HUES64 (cell line): Measurements from ENCODE around the gene VSIG8.

Source experiments
- H3K27ac ChIP-seq: 2 replicates; pipeline ENCODE4 v1.7.0; 2013; ENCODE audit warnings: low read depth, low read length, inconsistent platforms
- H3K27me3 ChIP-seq: 2 replicates; pipeline ENCODE4 v1.6.1; 2013; ENCODE audit warnings: mild to moderate bottlenecking, low read length; ENCODE audit not compliant: insufficient read depth
- H3K36me3 ChIP-seq: 2 replicates; pipeline ENCODE4 v1.6.1; 2013; ENCODE audit warnings: mild to moderate bottlenecking, low read length; ENCODE audit not compliant: insufficient read depth
- H3K4me1 ChIP-seq: 2 replicates; pipeline ENCODE4 v1.6.1; 2013; ENCODE audit warnings: mild to moderate bottlenecking, low read length, moderate library complexity; ENCODE audit not compliant: insufficient read depth
- H3K4me3 ChIP-seq: 2 replicates; pipeline ENCODE4 v1.5.1; 2013; ENCODE audit warnings: mild to moderate bottlenecking, low read length, moderate library complexity
- H3K9ac ChIP-seq: 2 replicates; pipeline ENCODE4 v1.6.1; 2013; ENCODE audit warnings: mild to moderate bottlenecking, low read depth, low read length
- H3K9me3 ChIP-seq: 2 replicates; pipeline ENCODE4 v1.6.1; 2013; ENCODE audit warnings: low read depth, low read length; ENCODE audit not compliant: insufficient read depth
- WGBS: fragments of 150-250, 120-280 bp; methylation state at CpG from one replicate; pipeline ENCODE4 v1.1.7; 2013; ENCODE audit warnings: missing lambda C conversion rate; 5-methylcytosine and 5-hydroxymethylcytosine counted together

Gene VSIG8

DNA sequence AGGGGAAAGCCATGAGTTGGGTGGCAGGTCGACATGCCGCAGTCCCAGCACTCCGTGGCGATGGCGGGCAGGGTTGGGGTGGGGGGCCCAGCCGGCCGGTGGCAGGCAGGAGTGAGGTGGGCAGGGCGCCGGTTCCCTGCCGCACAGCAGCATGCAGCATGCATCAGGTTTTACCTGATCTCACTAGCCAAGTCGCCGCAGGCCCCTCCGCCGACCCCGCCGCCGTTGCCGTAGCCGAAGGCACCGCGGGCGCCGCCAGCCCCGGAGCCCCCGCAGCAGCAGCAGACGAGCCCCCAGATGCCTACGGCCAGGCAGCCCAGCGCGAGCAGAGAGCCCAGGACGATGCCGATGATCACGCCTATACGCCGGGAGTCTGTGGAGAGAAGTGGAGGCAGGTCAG is 6.7 kb downstream of the VSIG8 start:
- Histone ChIP-seq H3K9ac (no peak overlapping the region), H3K27me3 (peaks cover 48% of the 10 kb centered on the region), H3K4me1 (peaks cover 5% of the 10 kb centered on the region; the same call in 1 of the 2 replicates), H3K27ac (no peak overlapping the region), H3K9me3 (no peaks in the 10 kb centered on the region), H3K4me3 (no peak overlapping the region), H3K36me3 (no peaks in the 10 kb centered on the region)
- 93% methylated on average over 34 of the region's 34 CpGs for WGBS

DNA sequence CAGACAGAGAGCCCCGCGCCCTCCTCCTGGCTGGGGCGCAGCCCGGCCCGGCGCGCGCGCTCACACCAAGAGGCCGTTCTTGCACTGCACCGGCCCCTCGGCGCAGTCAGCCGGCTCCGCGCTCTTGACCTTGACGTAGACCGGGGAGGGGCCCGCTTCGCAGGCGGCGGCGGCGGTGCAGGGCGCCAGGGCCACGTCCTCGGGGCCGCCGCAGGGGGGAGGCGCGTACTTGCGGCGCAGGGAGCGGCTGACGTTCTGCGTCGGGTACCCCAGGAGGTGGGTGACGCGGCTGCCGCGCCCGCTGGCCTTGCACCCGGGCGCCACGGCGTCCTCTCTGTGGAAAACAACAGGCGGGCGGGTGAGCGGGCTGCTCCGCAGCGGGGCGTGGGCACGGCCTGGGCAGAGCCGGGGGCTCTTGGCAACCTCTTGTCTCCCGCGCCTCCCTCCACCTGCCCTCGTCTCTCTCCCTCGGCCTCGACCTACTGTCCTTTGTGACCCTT is 7.7 kb downstream of the VSIG8 start:
- peaks cover 48% of the 10 kb centered on the region for H3K27me3 ChIP-seq
- no peak overlapping the region for H3K27ac ChIP-seq

DNA sequence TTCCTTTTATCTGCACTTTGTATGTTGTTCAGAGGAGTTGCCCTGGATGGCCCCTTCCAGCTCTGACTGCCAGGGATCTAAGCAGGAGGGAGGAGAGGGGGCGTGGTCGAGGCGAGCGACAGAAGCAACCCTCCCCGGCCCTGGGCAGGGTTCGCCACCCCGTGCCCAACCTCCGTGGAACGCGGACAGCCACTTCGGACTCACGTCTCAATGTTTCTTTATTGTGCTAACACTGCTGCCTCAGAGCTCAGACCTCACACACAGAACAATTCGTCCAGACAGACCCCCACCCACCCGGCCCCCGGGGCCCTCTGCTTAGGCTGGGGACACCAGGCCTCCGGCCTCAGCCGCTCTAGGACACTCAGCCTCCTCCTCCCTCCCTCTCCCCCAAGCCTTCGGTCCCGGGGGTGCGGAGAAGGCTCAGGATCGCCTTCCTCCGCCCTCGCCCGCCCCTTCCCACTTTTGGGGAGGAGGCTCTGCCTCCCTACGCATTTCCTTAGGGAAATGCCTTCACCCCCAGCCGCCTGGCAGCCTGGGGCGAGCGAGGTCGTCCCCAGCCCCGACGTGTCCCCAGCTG is 8.3 kb downstream of the VSIG8 start:
- no peaks in the 10 kb centered on the region for H3K36me3 ChIP-seq
- no peaks in the 10 kb centered on the region for H3K9me3 ChIP-seq
- H3K9ac ChIP-seq, result peak overlapping the region; percentile 39; the same call in 1 of the 2 replicates
- WGBS, result under 1% methylated on average over 31 of the region's 31 CpGs
- H3K4me3 ChIP-seq, result peak overlapping the region; percentile 66
- H3K4me1 ChIP-seq, result peaks cover 5% of the 10 kb centered on the region; the same call in 1 of the 2 replicates
- peaks cover 48% of the 10 kb centered on the region for H3K27me3 ChIP-seq
- H3K27ac ChIP-seq, result no peak overlapping the region

More for the DNA sequence above, 7.7 kb downstream of the VSIG8 start:
- H3K36me3 ChIP-seq, result no peaks in the 10 kb centered on the region
- WGBS, result 1% methylated on average over 59 of the region's 59 CpGs
- peak overlapping the region; percentile 39; the same call in 1 of the 2 replicates for H3K9ac ChIP-seq
- H3K4me1 ChIP-seq, result peaks cover 5% of the 10 kb centered on the region; the same call in 1 of the 2 replicates
- H3K4me3 ChIP-seq, result peak overlapping the region; percentile 66
- H3K9me3 ChIP-seq, result no peaks in the 10 kb centered on the region

DNA sequence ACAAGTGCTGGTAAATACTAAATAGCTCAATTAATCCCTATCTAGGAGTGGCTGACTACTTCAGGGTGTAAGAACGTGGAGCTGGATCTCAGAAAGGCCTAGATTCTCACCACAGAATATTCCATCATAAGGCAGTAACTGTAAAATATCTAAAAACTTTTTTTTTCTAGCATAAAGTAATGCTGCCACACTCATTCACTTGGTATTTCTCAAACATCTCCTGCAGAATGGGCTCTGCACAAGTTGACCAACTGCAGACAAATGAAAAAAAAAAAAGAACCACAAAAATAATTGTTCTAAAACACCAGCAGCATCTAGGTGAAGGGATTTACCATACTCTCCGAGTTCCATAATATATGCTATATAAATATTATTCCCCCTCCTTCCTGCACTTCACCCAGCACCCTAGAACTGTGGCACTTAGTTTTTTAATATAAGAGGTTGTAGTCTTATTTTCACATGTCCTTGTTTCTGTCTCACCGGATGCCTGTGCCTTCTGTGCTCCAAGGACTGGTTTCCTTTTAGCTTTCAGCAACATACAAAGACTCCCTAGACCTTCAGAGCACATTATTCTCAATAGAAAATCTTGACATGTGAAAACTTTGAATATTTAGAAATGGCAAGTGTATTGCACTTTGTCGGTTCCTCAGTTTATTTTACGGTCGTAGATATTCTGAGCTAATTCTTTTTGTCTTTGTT is 8.9 kb downstream of the VSIG8 start:
- Histone ChIP-seq H3K9me3 (no peaks in the 10 kb centered on the region), H3K27me3 (peaks cover 48% of the 10 kb centered on the region), H3K27ac (no peak overlapping the region), H3K9ac (no peak overlapping the region), H3K4me3 (peak overlapping the region; percentile 66), H3K4me1 (peaks cover 5% of the 10 kb centered on the region; the same call in 1 of the 2 replicates), H3K36me3 (no peaks in the 10 kb centered on the region)
- whole genome bisulfite sequencing, result 29% methylated on average over 5 of the region's 6 CpGs

DNA sequence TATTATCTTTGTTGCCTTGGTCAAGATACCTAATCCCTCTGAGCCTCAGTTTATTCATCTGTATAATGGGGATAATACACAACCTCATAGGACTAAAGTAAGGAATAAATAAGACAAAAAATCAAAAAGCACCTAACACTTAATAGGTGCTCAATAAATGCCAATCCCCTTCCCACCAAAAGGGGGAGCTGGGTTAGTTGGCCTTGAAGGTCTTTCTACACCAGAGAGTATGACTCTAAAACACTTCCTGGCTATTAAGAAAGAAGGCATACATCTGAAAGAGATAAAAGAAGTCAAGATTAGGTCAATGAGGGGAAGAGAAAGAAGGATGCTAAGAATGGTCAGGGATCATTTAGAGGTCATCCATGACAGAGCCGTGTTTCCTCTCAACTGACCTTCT is 11.1 kb downstream of the VSIG8 start:
- 81% methylated on average over 1 of the region's 1 CpG for WGBS
- Histone ChIP-seq H3K9ac (no peak overlapping the region), H3K4me1 (peaks cover 5% of the 10 kb centered on the region; the same call in 1 of the 2 replicates), H3K36me3 (no peaks in the 10 kb centered on the region), H3K9me3 (no peaks in the 10 kb centered on the region), H3K27me3 (peaks cover 42% of the 10 kb centered on the region), H3K4me3 (no peak overlapping the region), H3K27ac (no peak overlapping the region)

DNA sequence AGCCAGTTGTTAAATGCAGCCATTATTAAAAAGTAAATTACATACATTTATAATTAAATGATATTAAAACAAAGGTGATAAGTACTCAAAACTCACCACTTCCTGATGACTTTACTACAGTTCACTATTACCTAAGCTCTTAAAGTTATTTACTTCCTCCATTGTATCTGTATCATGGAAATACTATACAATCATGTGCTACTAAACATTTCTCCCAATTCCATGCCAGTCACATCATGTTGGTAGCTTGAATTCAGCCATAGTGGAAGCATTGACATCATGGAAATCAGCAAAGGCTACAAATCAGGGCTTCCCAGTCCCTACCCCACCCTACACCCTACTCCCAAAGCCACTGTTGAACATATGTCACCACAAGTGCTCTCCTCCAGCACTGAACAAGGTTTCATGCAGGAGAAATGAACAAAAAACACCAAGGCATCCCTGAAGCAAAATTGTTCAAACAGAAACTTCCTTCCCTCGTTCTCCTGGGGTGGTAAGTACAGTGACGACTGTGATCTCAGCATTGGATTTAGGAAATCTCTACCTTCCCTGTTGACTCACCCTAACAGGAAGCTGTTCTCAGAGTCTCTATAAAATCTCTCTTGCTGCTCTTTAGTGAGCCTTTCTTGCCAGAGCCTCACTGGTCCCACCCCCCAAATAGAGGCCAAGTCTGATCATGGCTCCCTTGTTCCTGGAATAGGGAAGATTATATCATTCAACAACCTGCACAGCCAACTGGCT is 12.7 kb downstream of the VSIG8 start:
- H3K36me3 ChIP-seq, result no peaks in the 10 kb centered on the region
- H3K9me3 ChIP-seq, result no peaks in the 10 kb centered on the region
- H3K9ac ChIP-seq, result no peak overlapping the region
- no peak overlapping the region for H3K4me3 ChIP-seq
- H3K4me1 ChIP-seq, result peaks cover 5% of the 10 kb centered on the region; the same call in 1 of the 2 replicates
- peaks cover 25% of the 10 kb centered on the region for H3K27me3 ChIP-seq
- no peak overlapping the region for H3K27ac ChIP-seq
- 81% methylated on average over 2 of the region's 2 CpGs for WGBS

DNA sequence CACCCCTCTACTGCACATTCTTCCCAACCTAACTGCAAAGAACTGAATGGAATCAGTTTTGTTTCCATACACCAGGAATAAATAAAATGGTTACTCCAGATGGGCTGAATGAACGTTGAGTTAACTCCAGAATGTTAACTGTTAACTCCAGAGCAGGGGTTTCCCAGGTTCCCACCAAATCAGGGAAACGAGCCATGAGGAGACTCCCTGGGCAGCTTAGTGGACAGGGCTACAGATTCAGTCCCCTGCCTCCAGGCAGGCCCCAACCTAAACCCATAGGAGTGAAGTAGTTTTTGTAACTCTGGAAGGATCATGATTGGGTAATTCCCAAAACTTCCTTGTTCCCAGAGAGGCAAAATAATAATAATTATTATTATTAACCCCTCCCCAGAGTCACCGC is 14.1 kb downstream of the VSIG8 start:
- H3K36me3 ChIP-seq, result no peaks in the 10 kb centered on the region
- H3K4me3 ChIP-seq, result no peak overlapping the region
- peaks cover 11% of the 10 kb centered on the region for H3K27me3 ChIP-seq
- WGBS, result 64% methylated on average over 3 of the region's 3 CpGs
- H3K27ac ChIP-seq, result no peak overlapping the region
- H3K4me1 ChIP-seq, result no peaks in the 10 kb centered on the region
- no peak overlapping the region for H3K9ac ChIP-seq
- no peaks in the 10 kb centered on the region for H3K9me3 ChIP-seq

DNA sequence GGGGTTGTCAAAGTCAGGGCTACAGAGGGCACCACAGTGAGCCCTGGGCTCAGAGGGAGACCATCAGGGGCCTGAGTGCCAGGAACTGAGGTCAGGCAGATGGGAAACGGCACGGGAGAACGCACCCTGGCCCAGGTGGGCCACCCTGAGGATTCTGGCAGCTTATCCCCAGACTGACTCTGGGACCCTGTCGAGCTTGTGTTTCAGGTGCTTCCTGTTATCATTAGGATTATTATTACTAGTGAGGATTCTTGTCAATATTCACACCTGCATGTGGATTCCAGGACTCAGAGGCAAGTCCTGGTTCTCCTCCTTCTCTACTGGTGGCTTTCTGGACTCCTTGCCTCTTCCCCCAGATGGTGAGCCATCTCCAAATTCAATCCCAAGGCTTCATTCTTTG is 15.2 kb downstream of the VSIG8 start:
- Histone ChIP-seq H3K4me3 (no peak overlapping the region), H3K9me3 (no peaks in the 10 kb centered on the region), H3K27ac (no peak overlapping the region), H3K9ac (no peak overlapping the region), H3K4me1 (no peaks in the 10 kb centered on the region), H3K27me3 (no peaks in the 10 kb centered on the region), H3K36me3 (no peaks in the 10 kb centered on the region)
- WGBS, result 84% methylated on average over 4 of the region's 4 CpGs

DNA sequence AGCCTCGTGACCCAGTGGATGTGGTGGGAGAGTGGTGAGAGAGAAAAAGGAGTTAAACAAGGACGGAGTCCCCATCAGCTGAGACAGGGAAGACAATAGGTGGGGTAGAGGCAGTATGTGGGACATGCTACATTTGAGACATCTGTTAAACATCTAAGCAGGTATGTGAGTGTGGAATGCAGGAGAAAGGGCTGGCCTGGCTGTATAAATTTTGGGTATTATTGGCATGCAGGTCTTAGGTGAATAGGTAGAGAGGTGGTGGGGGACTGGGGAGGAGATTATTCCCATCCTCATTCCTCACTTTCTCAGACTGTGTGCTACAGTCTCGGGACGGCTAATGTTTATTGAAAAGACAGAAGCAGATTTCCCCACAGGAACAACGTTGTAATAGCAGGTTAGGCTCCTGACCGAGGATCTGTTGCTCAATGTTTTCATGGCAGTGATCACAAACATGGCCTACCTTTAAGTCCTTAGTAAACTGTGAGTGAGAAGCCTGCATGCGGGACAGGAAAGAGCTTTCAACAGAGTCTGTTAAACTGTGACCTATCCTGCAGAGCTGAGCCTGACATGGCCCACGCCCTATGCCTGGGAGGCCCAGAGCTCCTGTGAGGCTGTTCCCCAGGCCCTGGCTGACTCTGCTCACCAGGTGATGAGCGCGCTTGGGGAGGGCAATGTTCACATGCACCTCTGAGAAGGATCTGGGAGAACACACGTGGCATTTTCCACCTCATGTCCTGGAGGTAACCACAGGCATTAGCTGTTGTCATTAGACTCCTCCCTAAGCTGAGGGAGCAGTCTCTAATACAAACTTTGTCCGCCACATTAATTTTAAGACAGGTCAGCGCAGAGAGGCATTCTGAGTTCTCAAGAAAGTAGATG is 16.5 kb downstream of the VSIG8 start:
- no peaks in the 10 kb centered on the region for H3K27me3 ChIP-seq
- H3K4me3 ChIP-seq, result no peak overlapping the region
- no peak overlapping the region for H3K27ac ChIP-seq
- H3K9ac ChIP-seq, result no peak overlapping the region
- no peaks in the 10 kb centered on the region for H3K9me3 ChIP-seq
- 83% methylated on average over 13 of the region's 13 CpGs for WGBS
- no peaks in the 10 kb centered on the region for H3K36me3 ChIP-seq
- no peaks in the 10 kb centered on the region for H3K4me1 ChIP-seq

DNA sequence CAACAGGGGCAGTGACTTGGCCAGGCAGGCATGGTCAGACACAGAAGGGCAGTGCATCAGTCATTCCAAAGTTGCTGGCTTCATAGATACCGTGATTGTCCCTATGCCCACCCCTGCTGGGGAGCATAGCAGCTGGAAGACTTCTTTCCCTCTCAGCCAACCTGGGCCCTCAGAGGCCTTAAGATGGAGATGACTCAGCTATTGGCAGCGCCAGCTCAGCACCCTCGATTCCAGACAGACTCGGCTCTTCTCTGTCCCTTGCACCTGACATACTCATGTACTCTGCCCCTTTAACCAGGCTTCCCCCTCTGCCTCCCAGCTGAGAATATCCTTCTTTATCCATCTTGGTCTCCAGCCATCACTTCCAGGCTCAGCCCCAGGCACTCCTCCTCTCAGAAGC is 19.0 kb downstream of the VSIG8 start:
- H3K9me3 ChIP-seq, result no peaks in the 10 kb centered on the region
- no peaks in the 10 kb centered on the region for H3K27me3 ChIP-seq
- H3K4me3 ChIP-seq, result no peak overlapping the region
- no peaks in the 10 kb centered on the region for H3K4me1 ChIP-seq
- H3K27ac ChIP-seq, result no peak overlapping the region
- WGBS, result 90% methylated on average over 4 of the region's 4 CpGs
- no peaks in the 10 kb centered on the region for H3K36me3 ChIP-seq
- H3K9ac ChIP-seq, result no peak overlapping the region
